Measurements from ENCODE around the gene AGR3.

Gene AGR3

DNA sequence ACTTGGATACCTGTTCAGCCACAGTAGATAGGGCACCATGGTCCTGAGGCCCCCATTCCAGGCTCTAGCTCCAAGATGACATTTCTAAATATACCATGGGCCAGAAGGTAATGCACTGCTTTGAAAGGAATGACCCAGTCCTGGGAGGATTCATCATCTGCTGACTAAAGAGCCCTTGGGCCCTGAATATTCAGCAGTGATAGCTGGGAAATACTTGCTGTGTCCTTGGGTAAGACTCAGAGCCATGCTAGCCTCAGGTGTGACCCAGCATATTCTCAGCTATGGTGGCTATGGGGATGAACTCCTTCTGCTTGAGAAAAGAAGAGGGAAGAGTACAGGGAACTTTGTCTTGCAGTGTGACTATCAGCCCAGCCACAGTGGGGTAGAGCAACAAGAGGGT lies 55.7 kb downstream of the AGR3 start:
- DNase-seq = no peak

DNA sequence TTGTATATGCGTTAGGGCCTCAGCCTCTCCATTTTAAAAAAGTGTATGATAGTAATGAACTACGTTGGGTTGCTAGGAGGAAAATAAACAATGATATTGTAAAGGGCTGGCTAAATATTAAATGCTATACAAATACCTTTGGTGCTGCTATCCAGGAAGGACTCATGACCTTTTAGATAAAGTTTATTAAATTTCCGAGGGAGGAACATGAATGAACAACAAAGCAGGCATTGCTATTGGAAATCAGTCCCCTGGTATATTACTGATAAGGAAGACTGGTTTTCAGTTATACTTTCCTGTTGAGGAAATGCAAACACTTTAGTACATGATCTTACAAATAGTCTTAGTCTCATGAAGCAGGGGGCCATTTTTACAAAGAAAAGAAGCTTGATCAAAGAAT lies 59.8 kb downstream of the AGR3 start:
- no peak for DNase-seq

- DNase-seq = no peak
Observed at GRCh38 chr7:16818732-16819131, 63.1 kb downstream of the AGR3 start.

- DNase-seq = no peak
Observed at GRCh38 chr7:16817536-16817935, 64.2 kb downstream of the AGR3 start.

GRCh38 chr7:16816824-16817223 lies 65.0 kb downstream of the AGR3 start:
- DNase-seq = peak; percentile 61

DNA sequence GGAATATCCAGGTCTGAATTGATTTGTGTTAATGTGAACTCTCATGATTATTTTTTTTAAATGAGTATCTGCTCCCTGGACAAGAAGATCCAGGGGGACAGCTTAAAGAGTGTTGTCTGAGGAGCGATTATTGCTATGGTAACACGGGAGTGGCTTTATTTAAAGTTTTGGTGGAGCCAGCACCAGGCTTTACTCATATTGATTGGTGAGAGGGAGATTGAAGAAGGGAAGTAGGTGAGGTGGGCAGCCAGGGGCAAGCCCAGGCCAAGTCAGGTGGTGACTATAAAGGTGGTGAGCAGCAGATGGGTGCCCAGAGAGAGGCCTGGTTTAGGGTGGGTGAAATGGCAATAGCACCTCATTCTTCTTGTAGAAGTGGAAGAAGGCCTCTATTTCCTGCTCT lies 66.8 kb downstream of the AGR3 start:
- DNase-seq = no peak

DNA sequence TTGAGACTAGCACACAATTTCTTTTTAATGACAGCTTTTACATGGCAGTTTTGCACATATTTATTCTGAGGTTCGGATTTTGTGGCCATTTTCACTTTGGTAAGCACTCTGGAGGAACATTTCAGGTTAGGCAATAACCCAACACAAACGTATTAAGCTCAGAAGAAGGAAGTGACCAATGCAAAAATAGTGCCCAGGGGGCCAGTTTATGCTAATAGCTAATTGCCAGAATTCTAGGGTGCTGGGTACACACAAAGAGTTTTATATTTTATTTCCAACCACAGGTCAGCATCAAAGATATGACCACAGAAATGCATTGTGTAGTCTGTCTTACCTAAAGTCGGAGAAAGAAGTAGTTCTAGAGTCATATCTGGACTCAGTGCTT lies 68.6 kb downstream of the AGR3 start:
- no peak for DNase-seq

GRCh38 chr7:16812542-16813231 lies 69.1 kb downstream of the AGR3 start:
- DNase-seq = no peak

DNA sequence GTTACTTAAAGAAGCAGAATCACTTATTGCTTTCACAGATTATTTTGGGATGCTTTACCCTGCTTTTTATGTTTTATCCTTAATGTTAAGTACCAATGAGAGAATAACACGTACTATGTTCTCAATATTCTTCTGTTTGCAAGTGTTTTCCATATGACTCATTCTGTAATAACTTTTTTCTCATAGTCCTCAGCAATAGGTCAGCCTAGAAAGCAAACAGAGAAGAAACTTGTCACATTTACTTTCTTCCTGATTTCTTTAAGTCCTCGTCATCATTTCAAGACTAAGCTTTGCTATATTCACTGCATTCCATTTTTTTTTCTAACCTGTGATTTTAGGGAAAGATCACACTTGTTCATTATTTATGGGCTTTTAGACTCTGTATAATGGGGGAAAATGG lies 70.2 kb downstream of the AGR3 start:
- no peak for DNase-seq

- no peak for DNase-seq
Observed at GRCh38 chr7:16810573-16810972, 71.2 kb downstream of the AGR3 start.

- DNase-seq = no peak
Observed at GRCh38 chr7:16810112-16810511, 71.7 kb downstream of the AGR3 start.
